HepG2 (cell line): ENCODE results near the gene MYEOV. TPM values are rescaled to one million over a fixed set of nuclear protein-coding genes. Genes with fewer than 3 reads are reported as not detected.

Experiments
- ATAC-seq: fragments of 200-7000 bp; cut with Tn5 transposase; 3 replicates; pipeline ENCODE4 v1.9.1; 2020; ENCODE audit warnings: mild to moderate bottlenecking, moderate library complexity
- BruUV-seq: library from RNA; stranded (reverse); fragments of 400-500 nt; replicated peaks from 2 replicates; lab custom pipeline; 2021; lab: Mats Ljungman, UMichigan
- CTCF ChIA-PET: fragments of 300-600 bp; formaldehyde crosslinking; extraction: SDS; loops from one replicate; lab custom pipeline; 2021; ENCODE audit warnings: low total read pairs, inconsistent platforms, low intra/inter-chr PET ratio; lab: Yijun Ruan, JAX
- POLR2A ChIA-PET: fragments of 350-600 bp; sonication (Branson Sonifier 250); formaldehyde crosslinking; loops from one replicate; lab custom pipeline; 2020; ENCODE audit warnings: antibody characterized with exemption, inconsistent platforms; lab: Yijun Ruan, JAX
- DNase-seq: peaks from one replicate; pipeline ENCODE4 v3.0.0-alpha.2; 2015; ENCODE audit warnings: low spot score
- FAIRE-seq: peaks from 3 replicates; lab custom pipeline; 2011; peaks lifted over from hg19 to GRCh38; lab: Jason Lieb, UNC
- H2AFZ ChIP-seq: one replicate; pipeline ENCODE4 v1.6.1; 2011; ENCODE audit warnings: low read length, inconsistent platforms
- H3K27ac ChIP-seq: fragments of 300-600 bp; 3 replicates; pipeline ENCODE4 v1.8.0; 2011; ENCODE audit warnings: mixed run types, mild to moderate bottlenecking, mixed read lengths, low read length, inconsistent platforms; ENCODE audit not compliant: insufficient read depth; ENCODE audit errors: extremely low read length
- H3K27me3 ChIP-seq, 2 experiments: fragments of 200-600 bp in 1 of 2; 2 replicates in 1 of 2; 3 replicates in 1 of 2; pipeline versions ENCODE4 v1.6.0 to v1.8.0; 2011; ENCODE audit warnings: low read length in 2 of 2, mild to moderate bottlenecking in 2 of 2, moderate library complexity in 2 of 2, inconsistent platforms in 1 of 2; ENCODE audit not compliant: insufficient read depth in 2 of 2, control insufficient read depth in 1 of 2
- H3K36me3 ChIP-seq, 2 experiments: fragments of 200-600 bp in 1 of 2; replicated peaks in 1 of 2; 2 replicates in 1 of 2; 3 replicates in 1 of 2; pipeline versions ENCODE4 v1.5.1 to v1.8.0; 2011; ENCODE audit warnings: low read length in 2 of 2, inconsistent platforms in 1 of 2; ENCODE audit not compliant: insufficient read depth in 2 of 2, control insufficient read depth in 1 of 2
- H3K4me1 ChIP-seq: 2 replicates; pipeline ENCODE4 v1.5.1; 2012; ENCODE audit warnings: low read length, inconsistent platforms; ENCODE audit not compliant: insufficient read depth
- H3K4me2 ChIP-seq: 2 replicates; pipeline ENCODE4 v1.6.0; 2011; ENCODE audit warnings: low read depth, low read length, inconsistent platforms
- H3K4me3 ChIP-seq, 3 experiments: fragments of 200-600 bp in 1 of 3; sonication (generic), shearing (Covaris generic) in 1 of 3; replicated peaks in 1 of 3; 2 replicates each; pipeline ENCODE4 v1.5.1; 2011 to 2016; ENCODE audit warnings: low read length in 3 of 3, inconsistent platforms in 2 of 3, low read depth in 2 of 3, mild to moderate bottlenecking in 2 of 3, control low read depth in 1 of 3, mixed read lengths in 1 of 3; ENCODE audit not compliant: insufficient read depth in 1 of 3
- H3K79me2 ChIP-seq: one replicate; pipeline ENCODE4 v1.6.1; 2011; ENCODE audit warnings: low read length, inconsistent platforms; ENCODE audit not compliant: insufficient read depth
- H3K9ac ChIP-seq: 2 replicates; pipeline ENCODE4 v1.6.0; 2011; ENCODE audit warnings: mild to moderate bottlenecking, low read depth, low read length, inconsistent platforms; ENCODE audit not compliant: insufficient read depth
- H3K9me3 ChIP-seq: 2 replicates; pipeline ENCODE4 v1.5.1; 2012; ENCODE audit warnings: mild to moderate bottlenecking, low read length
- H4K20me1 ChIP-seq: 2 replicates; pipeline ENCODE4 v1.6.0; 2011; ENCODE audit warnings: inconsistent platforms, mild to moderate bottlenecking, low read length, moderate library complexity; ENCODE audit not compliant: insufficient read depth
- CHD4 ChIP-seq: fragments of 200-600 bp; sonication (generic); IDR thresholded peaks from 2 replicates; pipeline ENCODE4 v1.7.0; 2017; ENCODE audit warnings: mild to moderate bottlenecking, low read length, borderline replicate concordance
- FOSL2 ChIP-seq: sonication (generic); formaldehyde crosslinking; IDR thresholded peaks from 2 replicates; pipeline ENCODE4 v1.4.0; 2020; ENCODE audit warnings: missing genetic modification reagents
- HDAC2 ChIP-seq: sonication (generic); formaldehyde crosslinking; IDR thresholded peaks from 2 replicates; pipeline ENCODE4 v1.4.0; 2020; ENCODE audit warnings: missing genetic modification reagents
- KAT2B ChIP-seq: fragments of 150-350 bp; IDR thresholded peaks from 2 replicates; pipeline ENCODE4 v1.6.1; 2014; ENCODE audit warnings: low read depth, low read length, borderline replicate concordance
- KDM2A ChIP-seq: sonication (generic); formaldehyde crosslinking; IDR thresholded peaks from 2 replicates; pipeline ENCODE4 v1.4.0; 2020; ENCODE audit warnings: low read depth, missing genetic modification reagents, borderline replicate concordance
- KLF15 ChIP-seq: sonication (generic); formaldehyde crosslinking; IDR thresholded peaks from 2 replicates; pipeline ENCODE4 v1.8.1; 2023; ENCODE audit warnings: borderline replicate concordance, mild to moderate bottlenecking, inconsistent platforms, missing genetic modification reagents, mixed read lengths
- MBNL3 ChIP-seq: fragments of 250-450 bp; sonication (Bioruptor Pico); conservative IDR thresholded peaks from 2 replicates; pipeline ENCODE4 v1.8.0; 2022; ENCODE audit warnings: mild to moderate bottlenecking, inconsistent platforms
- RAD21 ChIP-seq: fragments of 450-650 bp; formaldehyde crosslinking; IDR thresholded peaks from 2 replicates; pipeline ENCODE4 v1.5.0; 2020; ENCODE audit warnings: mild to moderate bottlenecking
- REPIN1 ChIP-seq: sonication (generic); formaldehyde crosslinking; IDR thresholded peaks from 2 replicates; pipeline ENCODE4 v1.8.0; 2022; ENCODE audit warnings: missing genetic modification reagents, low read depth, mild to moderate bottlenecking, borderline replicate concordance
- SMC3 ChIP-seq: IDR thresholded peaks from 2 replicates; pipeline ENCODE4 v1.6.1; 2011; ENCODE audit warnings: low read length, improper control_type of control experiment
- STAG1 ChIP-seq: sonication (generic); formaldehyde crosslinking; IDR thresholded peaks from 2 replicates; pipeline ENCODE4 v1.4.0; 2020; ENCODE audit warnings: missing genetic modification reagents
- ZBTB7A ChIP-seq: sonication (generic); formaldehyde crosslinking; IDR thresholded peaks from 2 replicates; pipeline ENCODE4 v1.8.0; 2022; ENCODE audit warnings: mild to moderate bottlenecking, missing genetic modification reagents
- ZMYM3 ChIP-seq: sonication (generic); formaldehyde crosslinking; IDR thresholded peaks from 2 replicates; pipeline ENCODE4 v1.5.1; 2020; ENCODE audit warnings: mild to moderate bottlenecking, missing genetic modification reagents
- ZNF629 ChIP-seq: sonication (generic); formaldehyde crosslinking; conservative IDR thresholded peaks from 2 replicates; pipeline ENCODE4 v1.5.0; 2020; ENCODE audit warnings: missing genetic modification reagents
- ZNF777 ChIP-seq: sonication (generic); formaldehyde crosslinking; IDR thresholded peaks from 2 replicates; pipeline ENCODE4 v1.4.0; 2020; ENCODE audit warnings: missing genetic modification reagents
- WGBS: methylation state at CpG from one replicate; pipeline ENCODE4 v1.1.6; 2017; ENCODE audit warnings: low lambda C conversion rate; 5-methylcytosine and 5-hydroxymethylcytosine counted together
- in situ Hi-C: cut with HindIII; loops from 2 replicates; pipeline ENCODE4 v1.10.0; 2017; ENCODE audit warnings: low pct_unique_long_range_greater_than_20kb; ENCODE audit not compliant: extremely low pct_ligation_motif_present
- intact Hi-C: fragments of 100-400 bp; cut with micrococcal nuclease; formaldehyde crosslinking; loops from one replicate; pipeline ENCODE4 v1.10.0; 2022; ENCODE audit not compliant: unreplicated experiment
- polyA plus RNA-seq, 8 experiments: library from polyadenylated mRNA; depleted of rRNA in 3 of 8; stranded (reverse) in 7 of 8; unstranded in 1 of 8; fragments of >200 nt; fragmentation: Illumina TruSeq in 4 of 8; extraction: Trizol in 4 of 8; gene quantifications; 2 replicates each; pipeline versions ENCODE4 v1.2.1 to v1.2.3, GENCODE V29; 2011 to 2016; ENCODE audit warnings: low read depth in 4 of 8, missing spikeins in 1 of 8, mixed read lengths in 1 of 8; ENCODE audit not compliant: insufficient read depth in 1 of 8
- total RNA-seq, 5 experiments: library from RNA; depleted of rRNA; stranded (reverse); fragments of >200 nt; fragmentation: Illumina TruSeq; extraction: Trizol; gene quantifications; 2 replicates each; pipeline ENCODE4 v1.2.3, GENCODE V29; 2016; ENCODE audit warnings: low read depth in 1 of 5
- TF ChIP-seq, protein P1 (sequence below): sonication (generic); formaldehyde crosslinking; IDR thresholded peaks from 2 replicates; pipeline ENCODE4 v1.5.0; 2020; ENCODE audit warnings: mild to moderate bottlenecking, missing genetic modification reagents, moderate library complexity

MYEOV gene
- total and polyA plus RNA-seq, 2 of the 13 experiments (the other 11 are each of a cell fraction or from before 2014, with no cell fraction given) = 0.33 to 1.8 TPM

DNA sequence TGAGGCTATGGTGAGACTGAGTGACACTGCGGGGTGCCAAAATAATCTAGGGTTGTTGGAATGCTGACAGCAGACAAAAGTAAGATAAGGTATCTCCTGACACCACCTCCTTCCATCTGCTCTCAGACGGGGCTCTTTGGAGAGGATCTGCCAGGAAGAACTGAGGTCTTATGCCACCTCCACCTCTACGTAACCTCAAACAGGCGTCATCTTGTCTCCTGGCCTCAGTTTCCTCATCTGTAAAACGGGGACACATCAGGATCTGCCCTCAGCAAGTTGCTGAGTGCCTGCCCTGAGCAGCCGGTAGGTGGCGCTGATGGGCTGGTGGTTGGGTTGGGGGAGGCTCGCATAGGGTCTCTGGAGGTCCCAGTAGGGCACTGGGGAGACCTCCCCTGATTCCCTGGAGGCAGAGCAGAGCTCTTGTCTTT, 1.7 kb upstream of the MYEOV start:
- no peak overlapping the region for H3K4me3 ChIP-seq
- no peaks in the 10 kb centered on the region for H3K79me2 ChIP-seq
- no TSS peak for BruUV-seq
- TF ChIP-seq REPIN1 (no peak), KDM2A (0 out of 2 replicates have a peak, but pooled peaks have one; percentile 21), CHD4 (0 out of 2 replicates have a peak, but pooled peaks have one; percentile 31), STAG1 (CRISPR knock-in tag) (peak; percentile 82), ZBTB7A (CRISPR knock-in tag) (0 out of 2 replicates have a peak, but pooled peaks have one; percentile 44), ZMYM3 (CRISPR knock-in tag) (peak; percentile 83), ZNF629 (CRISPR knock-in tag) (peak; percentile 98), MBNL3 (no peak), KLF15 (CRISPR knock-in tag) (no peak), ZNF777 (CRISPR knock-in tag) (no peak), RAD21 (CRISPR knock-in tag) (peak; percentile 59), KAT2B (no peak), SMC3 (peak; percentile 35; the same call in 1 of the 2 replicates), HDAC2 (CRISPR knock-in tag) (peak; percentile 33; the same call in 1 of the 2 replicates), FOSL2 (0 out of 2 replicates have a peak, but pooled peaks have one; percentile 24)
- TF ChIP-seq, protein P1, sequence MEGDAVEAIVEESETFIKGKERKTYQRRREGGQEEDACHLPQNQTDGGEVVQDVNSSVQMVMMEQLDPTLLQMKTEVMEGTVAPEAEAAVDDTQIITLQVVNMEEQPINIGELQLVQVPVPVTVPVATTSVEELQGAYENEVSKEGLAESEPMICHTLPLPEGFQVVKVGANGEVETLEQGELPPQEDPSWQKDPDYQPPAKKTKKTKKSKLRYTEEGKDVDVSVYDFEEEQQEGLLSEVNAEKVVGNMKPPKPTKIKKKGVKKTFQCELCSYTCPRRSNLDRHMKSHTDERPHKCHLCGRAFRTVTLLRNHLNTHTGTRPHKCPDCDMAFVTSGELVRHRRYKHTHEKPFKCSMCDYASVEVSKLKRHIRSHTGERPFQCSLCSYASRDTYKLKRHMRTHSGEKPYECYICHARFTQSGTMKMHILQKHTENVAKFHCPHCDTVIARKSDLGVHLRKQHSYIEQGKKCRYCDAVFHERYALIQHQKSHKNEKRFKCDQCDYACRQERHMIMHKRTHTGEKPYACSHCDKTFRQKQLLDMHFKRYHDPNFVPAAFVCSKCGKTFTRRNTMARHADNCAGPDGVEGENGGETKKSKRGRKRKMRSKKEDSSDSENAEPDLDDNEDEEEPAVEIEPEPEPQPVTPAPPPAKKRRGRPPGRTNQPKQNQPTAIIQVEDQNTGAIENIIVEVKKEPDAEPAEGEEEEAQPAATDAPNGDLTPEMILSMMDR (CRISPR knock-in tag) = peak; percentile 88
- ATAC-seq (no peak), FAIRE-seq (no peak), DNase-seq (no peak)
- no peaks in the 10 kb centered on the region for H4K20me1 ChIP-seq
- POLR2A ChIA-PET = interaction anchor here (1.6 to 1.9 kb wide), 2 partner anchors 352 to 376 kb away, joined by 4 to 5 read pairs; no protein-coding TSS in a partner anchor
- H3K4me2 ChIP-seq = no peak overlapping the region
- peaks cover 36% of the 10 kb centered on the region for H3K4me1 ChIP-seq
- H3K36me3 ChIP-seq = no peaks in the 10 kb centered on the region
- peaks cover 3 to 10% of the 10 kb centered on the region in 2 experiments; a peak in 4 of 5 replicates for H3K27me3 ChIP-seq
- in situ Hi-C loops (loop anchor here (5.0 to 10.0 kb wide), 3 partner anchors 140 to 350 kb away; partner anchors contain the start of gene CCND1), intact Hi-C loops (loop anchor here (10.0 kb wide), 1 partner anchor 1103 kb away; the partner anchor contains the start of gene CTTN)
- CTCF ChIA-PET = interaction anchor here (1.2 kb wide), 1 partner anchor 351 kb away, joined by 3 read pairs; no protein-coding TSS in a partner anchor
- no peak overlapping the region for H3K9ac ChIP-seq
- no peaks in the 10 kb centered on the region for H3K9me3 ChIP-seq
- H2AFZ ChIP-seq = no peak overlapping the region
- H3K27ac ChIP-seq = no peak overlapping the region
- WGBS = 6% methylated on average over 5 of the region's 8 CpGs
